ENCODE measurements around the gene PLD2. TPM values are rescaled to one million over a fixed set of nuclear protein-coding genes. Genes with fewer than 3 reads are reported as not detected.

The PLD2 gene
- total and polyA plus RNA-seq, 9 donors: 22.2 to 36.9 (median 25.7) TPM

DNA sequence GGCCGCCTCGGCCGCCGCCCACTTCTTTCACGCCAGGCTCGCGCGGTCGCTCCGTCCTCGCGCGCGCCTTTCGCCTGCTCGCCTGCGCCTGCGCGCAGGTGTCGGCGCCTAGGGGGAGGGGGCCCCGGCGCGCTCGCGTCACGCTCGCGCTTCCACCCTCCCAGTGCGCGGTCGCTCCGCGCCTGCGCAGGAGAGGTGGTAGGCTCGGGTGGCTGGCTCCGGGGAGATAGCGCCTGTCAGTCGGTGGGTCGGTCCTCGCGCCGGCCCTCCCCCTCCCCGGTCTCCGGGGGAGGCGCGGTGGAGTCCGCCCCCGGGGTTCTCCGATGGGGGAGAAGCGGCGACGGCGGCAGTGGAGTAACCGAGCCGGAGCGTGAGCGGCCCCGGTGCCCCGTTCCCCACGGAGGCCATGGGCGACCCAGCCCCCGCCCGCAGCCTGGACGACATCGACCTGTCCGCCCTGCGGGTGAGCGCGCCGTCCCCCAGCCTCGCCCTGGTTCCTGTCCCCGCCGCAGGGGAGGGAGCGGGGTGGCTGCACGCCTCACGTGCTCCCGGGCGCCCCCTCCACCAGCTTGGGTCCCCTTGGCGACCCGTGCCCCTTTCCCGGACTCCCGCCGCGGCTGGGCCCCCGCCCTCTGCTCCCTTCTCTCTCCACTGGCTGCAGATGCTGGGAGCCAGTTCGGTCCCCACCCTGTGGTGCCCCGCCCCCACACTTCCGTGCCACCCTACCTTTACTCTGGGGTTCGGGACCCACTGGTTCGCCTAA, 26.4 kb downstream of the PLD2 start, which contains the start of gene MINK1:
Gene MINK1 (plus strand): TSS at position 163 of the 763 bp plus-strand sequence. CDS start 244 bp downstream, at position 407.
- Histone ChIP-seq H3K4me3 (ENCODE audit: low read length) (peak within 1 kb of the TSS; percentile 84), H3K9me3 (replicated peaks; ENCODE audit: control insufficient read depth, low read depth, low read length) (no peaks in the 10 kb centered on the region), H3K36me3 (ENCODE audit: control insufficient read depth, insufficient read depth, low read length) (peaks cover 7% of the 10 kb centered on the region), H3K4me1 (ENCODE audit: control insufficient read depth, insufficient read depth, low read length) (peaks cover 25% of the 10 kb centered on the region), H3K27ac (ENCODE audit: low read length) (peak within 1 kb of the TSS; percentile 86), H3K27me3 (ENCODE audit: control insufficient read depth, insufficient read depth, low read length) (no peaks in the 10 kb centered on the region)
- under 1% methylated on average over 75 of the region's 91 CpGs for WGBS (ENCODE audit: insufficient coverage)
- DNase-seq: peak; percentile 98

DNA sequence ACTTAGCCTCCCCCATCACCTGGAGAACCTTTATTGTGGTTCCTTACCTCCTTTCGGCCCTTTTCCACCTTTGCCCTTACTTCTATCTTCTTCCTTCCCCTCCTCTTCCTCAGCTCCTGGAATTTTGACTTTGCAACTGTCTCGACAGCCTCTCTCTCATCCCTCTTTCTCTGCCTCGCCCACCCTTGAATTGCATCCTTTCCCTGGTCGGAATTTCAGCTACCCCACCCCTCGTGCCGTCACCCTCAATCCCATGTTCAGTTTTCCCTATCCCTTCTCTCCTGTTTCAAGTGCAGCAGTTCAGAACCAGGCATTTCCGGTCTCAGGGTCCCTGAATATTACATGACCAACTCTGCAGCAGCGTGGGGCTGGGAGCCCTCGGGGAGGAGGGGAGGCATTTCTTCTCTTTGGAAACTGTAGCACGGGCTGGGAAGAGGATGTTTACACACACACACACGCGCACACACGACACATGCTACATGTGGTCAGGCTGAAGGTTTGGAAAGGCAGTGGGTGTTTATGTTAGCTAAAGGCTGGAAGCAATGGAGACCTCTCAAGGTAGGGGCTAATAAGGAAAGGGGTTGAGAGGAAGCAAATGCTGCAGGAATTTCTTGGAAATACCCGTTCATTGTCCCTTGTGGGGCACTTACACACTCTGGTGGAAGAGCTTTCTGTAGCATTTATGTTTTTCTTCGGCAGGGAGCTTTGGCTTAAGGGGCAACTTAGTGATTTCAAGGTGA, 27.2 kb downstream of the PLD2 start:
- H3K27me3 ChIP-seq (ENCODE audit: control insufficient read depth, insufficient read depth, low read length): no peaks in the 10 kb centered on the region
- peak overlapping the region; percentile 84 for H3K4me3 ChIP-seq (ENCODE audit: low read length)
- DNase-seq: peak; percentile 79
- H3K4me1 ChIP-seq (ENCODE audit: control insufficient read depth, insufficient read depth, low read length): peaks cover 25% of the 10 kb centered on the region
- H3K9me3 ChIP-seq (replicated peaks; ENCODE audit: control insufficient read depth, low read depth, low read length): no peaks in the 10 kb centered on the region
- WGBS (ENCODE audit: insufficient coverage): 1% methylated on average over 8 of the region's 15 CpGs
- H3K27ac ChIP-seq (ENCODE audit: low read length): peak overlapping the region; percentile 86
- peaks cover 10% of the 10 kb centered on the region for H3K36me3 ChIP-seq (ENCODE audit: control insufficient read depth, insufficient read depth, low read length)

DNA sequence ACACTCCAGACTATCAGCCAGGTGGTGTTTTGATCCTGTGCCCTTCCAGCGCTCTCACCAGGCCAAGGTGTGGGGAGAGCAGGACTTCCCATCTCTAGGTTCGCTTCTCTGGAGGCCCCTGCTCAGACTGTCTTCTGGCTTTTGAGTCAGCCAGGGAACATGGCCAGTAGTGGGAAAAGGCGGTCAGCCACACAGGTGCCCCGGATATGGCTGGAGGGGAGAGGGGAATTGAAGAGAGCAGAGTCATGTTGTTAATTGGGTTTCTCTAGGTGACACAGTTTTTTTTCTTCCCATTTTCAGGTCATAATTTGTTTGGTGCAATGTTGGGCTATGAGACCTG, 27.7 kb downstream of the PLD2 start:
- no peaks in the 10 kb centered on the region for H3K9me3 ChIP-seq (replicated peaks; ENCODE audit: control insufficient read depth, low read depth, low read length)
- WGBS (ENCODE audit: insufficient coverage): 28% methylated on average over 2 of the region's 4 CpGs
- DNase-seq: no peak
- H3K27ac ChIP-seq (ENCODE audit: low read length): peak overlapping the region; percentile 86
- peak overlapping the region; percentile 84 for H3K4me3 ChIP-seq (ENCODE audit: low read length)
- peaks cover 25% of the 10 kb centered on the region for H3K4me1 ChIP-seq (ENCODE audit: control insufficient read depth, insufficient read depth, low read length)
- H3K27me3 ChIP-seq (ENCODE audit: control insufficient read depth, insufficient read depth, low read length): no peaks in the 10 kb centered on the region
- peaks cover 10% of the 10 kb centered on the region for H3K36me3 ChIP-seq (ENCODE audit: control insufficient read depth, insufficient read depth, low read length)

DNA sequence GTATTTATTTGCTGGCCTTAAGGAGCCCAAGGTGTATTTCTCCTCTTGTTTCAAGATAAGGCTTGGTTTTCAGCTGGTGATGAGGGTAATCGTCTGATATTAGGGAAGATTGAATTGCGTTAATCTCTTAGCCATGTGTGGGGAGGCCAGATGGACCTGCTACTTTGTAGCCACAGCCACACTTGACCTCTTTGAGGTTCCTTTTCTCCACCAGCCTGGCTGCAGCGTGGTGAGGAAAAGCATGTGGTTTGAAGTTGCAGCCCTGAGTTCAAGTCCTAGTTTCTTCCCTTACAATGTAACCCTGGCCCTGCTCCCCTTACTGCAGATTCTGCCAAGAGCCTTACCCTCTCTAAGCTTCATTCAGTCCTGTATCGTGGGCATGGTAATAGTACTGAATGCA, 29.3 kb downstream of the PLD2 start:
- Histone ChIP-seq H3K4me3 (ENCODE audit: low read length) (no peak overlapping the region), H3K4me1 (ENCODE audit: control insufficient read depth, insufficient read depth, low read length) (peaks cover 25% of the 10 kb centered on the region), H3K27me3 (ENCODE audit: control insufficient read depth, insufficient read depth, low read length) (no peaks in the 10 kb centered on the region), H3K36me3 (ENCODE audit: control insufficient read depth, insufficient read depth, low read length) (peaks cover 14% of the 10 kb centered on the region), H3K27ac (ENCODE audit: low read length) (no peak overlapping the region), H3K9me3 (replicated peaks; ENCODE audit: control insufficient read depth, low read depth, low read length) (no peaks in the 10 kb centered on the region)
- no peak for DNase-seq
- 67% methylated on average over 1 of the region's 4 CpGs for WGBS (ENCODE audit: insufficient coverage)

DNA sequence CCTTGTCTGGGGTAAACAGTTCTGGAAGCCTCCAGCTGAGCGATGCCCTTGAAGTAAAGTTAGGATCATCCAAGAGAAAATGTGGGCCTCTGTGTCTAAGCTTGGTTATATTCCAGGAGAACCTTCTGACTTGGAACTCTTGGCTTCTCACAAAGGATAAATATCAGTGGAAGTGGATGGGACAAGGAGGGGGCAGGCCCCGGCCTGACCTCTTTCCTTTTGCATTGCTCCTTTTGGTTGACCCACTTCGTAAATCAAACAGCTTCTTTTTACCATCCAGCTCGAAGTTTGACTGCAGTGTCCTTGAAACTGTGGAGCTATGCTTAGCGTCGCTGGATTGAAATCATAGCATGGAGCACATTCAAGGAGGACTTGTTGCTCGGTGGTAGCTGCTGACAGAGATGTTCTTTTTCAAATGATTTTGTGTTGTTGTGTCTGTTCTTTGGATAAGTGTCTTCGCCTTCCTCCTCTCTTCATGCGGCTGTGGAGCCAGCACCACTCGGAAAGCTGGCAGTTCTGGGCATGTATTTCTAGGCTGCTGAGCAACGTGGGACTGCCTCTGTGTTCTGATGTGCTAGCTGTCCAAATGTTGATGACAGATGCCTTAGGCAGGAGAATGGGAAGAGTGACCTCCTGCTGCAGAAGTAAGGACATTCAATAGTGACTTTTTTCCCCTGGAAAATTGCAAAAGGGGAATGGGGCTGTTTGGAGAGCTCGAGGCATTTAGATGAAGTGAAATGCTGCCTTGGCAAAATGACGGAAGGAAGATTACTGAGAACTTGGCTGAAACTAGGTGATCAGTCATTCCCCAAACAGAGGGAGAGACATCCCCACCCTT, 30.7 kb downstream of the PLD2 start:
- peaks cover 25% of the 10 kb centered on the region for H3K4me1 ChIP-seq (ENCODE audit: control insufficient read depth, insufficient read depth, low read length)
- no peak overlapping the region for H3K4me3 ChIP-seq (ENCODE audit: low read length)
- no peaks in the 10 kb centered on the region for H3K27me3 ChIP-seq (ENCODE audit: control insufficient read depth, insufficient read depth, low read length)
- DNase-seq: no peak
- H3K36me3 ChIP-seq (ENCODE audit: control insufficient read depth, insufficient read depth, low read length): peaks cover 14% of the 10 kb centered on the region
- H3K9me3 ChIP-seq (replicated peaks; ENCODE audit: control insufficient read depth, low read depth, low read length): no peaks in the 10 kb centered on the region
- WGBS (ENCODE audit: insufficient coverage): 51% methylated on average over 7 of the region's 13 CpGs
- no peak overlapping the region for H3K27ac ChIP-seq (ENCODE audit: low read length)

DNA sequence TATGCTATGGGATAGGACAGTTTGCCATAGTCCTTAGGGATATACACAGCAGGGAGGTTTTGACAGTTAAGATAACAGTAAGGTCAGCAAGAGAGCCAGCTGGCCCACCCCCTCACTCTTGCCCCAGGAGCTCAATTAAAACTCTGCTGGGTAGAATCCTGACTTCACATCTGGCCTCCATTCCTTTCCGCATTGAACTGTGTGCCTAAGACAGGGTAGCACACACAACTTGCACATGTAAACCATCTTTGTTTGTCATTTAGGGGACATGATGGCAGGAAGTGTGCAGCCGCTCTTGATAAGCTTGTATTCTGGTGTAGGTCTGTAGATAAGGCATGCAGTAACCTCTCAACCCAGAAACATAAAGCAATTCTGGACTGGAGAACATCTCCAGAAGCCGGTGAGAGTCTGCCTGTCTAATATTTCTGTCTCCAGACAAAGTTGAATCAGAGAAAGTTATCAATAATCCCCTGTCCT, 31.4 kb downstream of the PLD2 start:
- peaks cover 14% of the 10 kb centered on the region for H3K36me3 ChIP-seq (ENCODE audit: control insufficient read depth, insufficient read depth, low read length)
- no peak overlapping the region for H3K27ac ChIP-seq (ENCODE audit: low read length)
- H3K27me3 ChIP-seq (ENCODE audit: control insufficient read depth, insufficient read depth, low read length): no peaks in the 10 kb centered on the region
- DNase-seq: no peak
- WGBS (ENCODE audit: insufficient coverage): no CpG with 5 or more reads among the region's 3 CpGs
- H3K4me1 ChIP-seq (ENCODE audit: control insufficient read depth, insufficient read depth, low read length): peaks cover 25% of the 10 kb centered on the region
- no peak overlapping the region for H3K4me3 ChIP-seq (ENCODE audit: low read length)
- no peaks in the 10 kb centered on the region for H3K9me3 ChIP-seq (replicated peaks; ENCODE audit: control insufficient read depth, low read depth, low read length)

DNA sequence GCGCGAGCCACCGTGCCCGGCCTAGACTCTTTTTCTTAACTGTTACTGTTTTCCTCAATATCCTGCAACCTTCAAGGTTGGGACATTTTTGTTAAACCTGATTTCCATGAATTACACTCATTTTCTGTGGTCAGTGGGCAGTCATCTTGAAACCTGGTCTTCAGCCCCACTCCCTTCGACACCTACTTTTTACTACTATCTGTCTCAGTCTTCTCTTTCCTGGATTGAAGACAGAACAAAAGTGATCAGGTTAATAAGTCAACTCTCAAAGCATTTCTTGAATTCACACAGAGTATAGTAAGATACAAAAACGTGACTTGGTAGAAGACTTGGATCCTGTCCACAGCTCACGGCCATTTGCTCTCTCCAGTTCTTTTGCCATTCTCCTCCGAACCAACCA, 32.3 kb downstream of the PLD2 start:
- H3K4me3 ChIP-seq (ENCODE audit: low read length): no peak overlapping the region
- 100% methylated on average over 4 of the region's 8 CpGs for WGBS (ENCODE audit: insufficient coverage)
- DNase-seq: no peak
- H3K36me3 ChIP-seq (ENCODE audit: control insufficient read depth, insufficient read depth, low read length): peaks cover 14% of the 10 kb centered on the region
- H3K9me3 ChIP-seq (replicated peaks; ENCODE audit: control insufficient read depth, low read depth, low read length): no peaks in the 10 kb centered on the region
- H3K4me1 ChIP-seq (ENCODE audit: control insufficient read depth, insufficient read depth, low read length): peaks cover 18% of the 10 kb centered on the region
- no peaks in the 10 kb centered on the region for H3K27me3 ChIP-seq (ENCODE audit: control insufficient read depth, insufficient read depth, low read length)
- no peak overlapping the region for H3K27ac ChIP-seq (ENCODE audit: low read length)

DNA sequence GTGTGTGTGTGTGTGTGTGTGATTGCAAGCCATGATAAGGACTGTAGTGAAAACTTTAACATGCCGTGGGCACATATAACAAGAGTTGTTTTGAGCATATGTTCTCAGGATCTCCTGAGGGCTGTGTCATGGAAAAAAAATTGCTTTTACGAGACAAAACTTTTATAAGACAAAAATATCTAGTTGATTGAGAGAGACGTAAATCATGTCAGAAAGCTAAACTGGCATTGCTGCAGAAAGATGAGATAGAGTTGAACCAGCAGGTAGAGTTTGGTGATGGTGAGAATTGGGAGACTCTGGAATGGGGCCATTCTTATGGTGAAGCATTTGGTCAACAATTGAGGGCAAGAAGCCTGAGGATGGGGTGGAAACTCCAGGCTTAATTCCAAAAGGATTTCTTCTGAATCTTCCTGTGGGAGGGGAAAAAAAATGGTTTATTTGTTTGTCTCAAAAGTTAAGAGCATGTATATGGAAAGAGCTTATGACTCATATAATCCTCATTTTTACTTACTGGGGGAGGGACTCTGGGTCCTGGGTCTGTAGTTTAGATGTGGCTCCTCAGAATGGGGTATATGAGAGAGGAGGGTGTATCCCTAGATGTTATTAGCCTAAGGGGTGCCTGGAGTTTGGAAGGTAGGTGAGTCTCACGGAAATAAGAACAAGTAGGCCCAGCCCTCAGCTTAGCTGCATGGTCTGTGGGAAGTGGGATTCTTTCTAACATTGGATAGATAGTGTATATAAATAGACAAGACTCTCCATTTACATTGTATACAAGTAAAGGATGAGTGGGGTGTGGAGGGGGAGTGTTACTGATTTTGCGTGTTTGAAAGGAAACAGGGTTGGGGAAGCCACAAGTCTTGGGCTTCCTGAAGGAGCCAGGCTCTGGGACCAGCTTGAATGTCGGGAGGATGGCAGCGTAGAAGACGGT, 33.3 kb downstream of the PLD2 start:
- Histone ChIP-seq H3K36me3 (ENCODE audit: control insufficient read depth, insufficient read depth, low read length) (peaks cover 14% of the 10 kb centered on the region), H3K27ac (ENCODE audit: low read length) (no peak overlapping the region), H3K4me1 (ENCODE audit: control insufficient read depth, insufficient read depth, low read length) (peaks cover 9% of the 10 kb centered on the region), H3K9me3 (replicated peaks; ENCODE audit: control insufficient read depth, low read depth, low read length) (no peaks in the 10 kb centered on the region), H3K27me3 (ENCODE audit: control insufficient read depth, insufficient read depth, low read length) (no peaks in the 10 kb centered on the region), H3K4me3 (ENCODE audit: low read length) (no peak overlapping the region)
- WGBS (ENCODE audit: insufficient coverage): 80% methylated on average over 5 of the region's 8 CpGs
- no peak for DNase-seq

DNA sequence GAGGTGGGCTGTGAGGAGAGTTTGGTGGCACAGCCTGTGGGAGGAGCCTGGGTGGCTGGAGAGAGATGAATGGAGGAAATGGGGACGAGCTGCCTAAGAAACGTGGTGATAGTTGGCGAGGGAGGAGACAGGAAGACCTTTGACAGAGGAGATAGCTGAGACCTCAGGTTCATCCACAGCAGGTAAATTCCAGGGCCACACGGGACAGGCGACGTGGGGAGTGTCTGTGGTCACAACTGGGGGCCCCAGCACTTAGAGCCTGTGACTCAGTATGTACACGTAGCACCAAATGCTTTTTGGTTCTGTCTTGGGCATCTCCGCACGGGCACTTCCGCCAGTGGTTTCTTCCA, 33.9 kb downstream of the PLD2 start:
- H3K4me3 ChIP-seq (ENCODE audit: low read length): no peak overlapping the region
- no peaks in the 10 kb centered on the region for H3K27me3 ChIP-seq (ENCODE audit: control insufficient read depth, insufficient read depth, low read length)
- WGBS (ENCODE audit: insufficient coverage): 90% methylated on average over 7 of the region's 10 CpGs
- H3K27ac ChIP-seq (ENCODE audit: low read length): no peak overlapping the region
- H3K9me3 ChIP-seq (replicated peaks; ENCODE audit: control insufficient read depth, low read depth, low read length): no peaks in the 10 kb centered on the region
- peaks cover 14% of the 10 kb centered on the region for H3K36me3 ChIP-seq (ENCODE audit: control insufficient read depth, insufficient read depth, low read length)
- peaks cover 5% of the 10 kb centered on the region for H3K4me1 ChIP-seq (ENCODE audit: control insufficient read depth, insufficient read depth, low read length)
- no peak for DNase-seq

Data from muscle of leg (tissue), 11 donors.